MM.1S (cell line): Measurements from ENCODE around the gene CBX2.
A peak's percentile ranks its signal among the peaks of the same experiment; 100 is the strongest.
"Not testable (repeated sequence)": the region's sequence is repeated elsewhere in the genome, so short reads cannot be mapped to it uniquely, and the experiment has no call there.

Experiments used
- DNase-seq: peaks from one replicate; pipeline ENCODE4 v3.0.0-alpha.2; 2015
- H2AFZ ChIP-seq: fragments of 300-600 bp; sonication (generic); 2 replicates; pipeline ENCODE4 v1.6.0; 2016; ENCODE audit warnings: antibody characterized with exemption, low read length
- H3F3A ChIP-seq: fragments of 300-600 bp; sonication (generic); 2 replicates; pipeline ENCODE4 v1.6.1; 2016; ENCODE audit warnings: mild to moderate bottlenecking, antibody characterized with exemption, low read length, moderate library complexity, mixed read lengths; ENCODE audit not compliant: insufficient read depth
- H3K27ac ChIP-seq: fragments of 300-600 bp; sonication (generic); 2 replicates; pipeline ENCODE4 v1.5.1; 2016; ENCODE audit warnings: mild to moderate bottlenecking, low read length
- H3K27me3 ChIP-seq: fragments of 300-600 bp; sonication (generic); replicated peaks from 2 replicates; pipeline ENCODE4 v1.6.0; 2016; ENCODE audit warnings: low read length; ENCODE audit not compliant: insufficient read depth
- H3K36me3 ChIP-seq: fragments of 300-600 bp; sonication (generic); replicated peaks from 2 replicates; pipeline ENCODE4 v1.6.1; 2016; ENCODE audit warnings: mild to moderate bottlenecking, low read length, mixed read lengths; ENCODE audit not compliant: insufficient read depth
- H3K4me1 ChIP-seq: fragments of 300-600 bp; sonication (generic); 2 replicates; pipeline ENCODE4 v1.6.1; 2016; ENCODE audit warnings: low read length, mixed read lengths
- H3K4me2 ChIP-seq: fragments of 300-600 bp; sonication (generic); 2 replicates; pipeline ENCODE4 v1.6.0; 2016; ENCODE audit warnings: low read depth, low read length
- H3K4me3 ChIP-seq: fragments of 300-600 bp; sonication (generic); 2 replicates; pipeline ENCODE4 v1.5.1; 2016; ENCODE audit warnings: low read length, mixed read lengths
- H3K79me2 ChIP-seq: fragments of 300-600 bp; sonication (generic); 2 replicates; pipeline ENCODE4 v1.6.1; 2016; ENCODE audit warnings: mixed run types, low read length, mixed read lengths
- H3K9ac ChIP-seq: fragments of 300-600 bp; sonication (generic); 2 replicates; pipeline ENCODE4 v1.6.1; 2016; ENCODE audit warnings: low read length, mixed read lengths
- H3K9me2 ChIP-seq: fragments of 300-600 bp; sonication (generic); replicated peaks from 2 replicates; pipeline ENCODE4 v1.6.1; 2016; ENCODE audit warnings: mild to moderate bottlenecking, low read length, mixed read lengths; ENCODE audit not compliant: insufficient read depth
- H3K9me3 ChIP-seq: fragments of 300-600 bp; sonication (generic); replicated peaks from 2 replicates; pipeline ENCODE4 v1.6.1; 2016; ENCODE audit warnings: mild to moderate bottlenecking, low read length, mixed read lengths; ENCODE audit not compliant: insufficient read depth
- H4K20me1 ChIP-seq: fragments of 300-600 bp; sonication (generic); 2 replicates; pipeline ENCODE4 v1.6.1; 2016; ENCODE audit warnings: mild to moderate bottlenecking, low read length, moderate library complexity, mixed read lengths; ENCODE audit not compliant: insufficient read depth
- EZH2 ChIP-seq: fragments of 300-600 bp; sonication (generic); optimal IDR thresholded peaks from 2 replicates; pipeline ENCODE3; 2017; ENCODE audit warnings: low read depth, mild to moderate bottlenecking, antibody characterized with exemption, low read length, mixed read lengths
- EZH2phosphoT487 ChIP-seq: fragments of 300-600 bp; sonication (generic); IDR thresholded peaks from 2 replicates; pipeline ENCODE4 v1.6.1; 2018; ENCODE audit warnings: antibody characterized with exemption, low read length
- TF ChIP-seq, protein P1 (sequence below): fragments of 300-600 bp; sonication (generic); IDR thresholded peaks from 2 replicates; pipeline ENCODE4 v1.5.1; 2016; ENCODE audit warnings: antibody characterized with exemption, low read length, mixed read lengths

Gene CBX2

DNA sequence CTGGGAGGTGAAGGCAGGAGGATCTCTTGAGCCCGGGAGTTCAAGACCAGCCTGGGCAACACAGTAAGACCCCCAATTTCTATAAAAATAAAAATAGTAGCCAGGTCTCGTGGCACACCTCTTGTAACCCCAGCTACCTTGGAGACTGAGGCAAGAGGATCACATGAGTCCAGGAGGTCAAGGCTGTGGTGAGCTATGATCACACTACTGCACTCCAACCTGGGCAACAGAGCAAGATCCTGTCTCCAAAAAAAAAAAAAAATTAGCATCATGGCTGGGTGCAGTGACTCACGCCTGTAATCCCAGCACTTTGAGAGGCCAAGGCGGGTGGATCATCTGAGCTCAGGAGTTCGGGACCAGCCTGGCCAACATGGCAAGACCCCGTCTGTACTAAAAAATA, 6.7 kb upstream of the CBX2 start:
- Histone ChIP-seq H3K9ac (no peak overlapping the region), H3K27ac (no peak overlapping the region), H3K9me3 (no peaks in the 10 kb centered on the region), H3K4me1 (no peaks in the 10 kb centered on the region), H4K20me1 (no peaks in the 10 kb centered on the region), H2AFZ (no peak overlapping the region), H3K79me2 (no peaks in the 10 kb centered on the region), H3K27me3 (peaks cover 98% of the 10 kb centered on the region), H3F3A (no peaks in the 10 kb centered on the region), H3K4me2 (no peak overlapping the region), H3K36me3 (no peaks in the 10 kb centered on the region), H3K9me2 (no peaks in the 10 kb centered on the region), H3K4me3 (no peak overlapping the region)
- no peak for DNase-seq
- TF ChIP-seq, protein P1, sequence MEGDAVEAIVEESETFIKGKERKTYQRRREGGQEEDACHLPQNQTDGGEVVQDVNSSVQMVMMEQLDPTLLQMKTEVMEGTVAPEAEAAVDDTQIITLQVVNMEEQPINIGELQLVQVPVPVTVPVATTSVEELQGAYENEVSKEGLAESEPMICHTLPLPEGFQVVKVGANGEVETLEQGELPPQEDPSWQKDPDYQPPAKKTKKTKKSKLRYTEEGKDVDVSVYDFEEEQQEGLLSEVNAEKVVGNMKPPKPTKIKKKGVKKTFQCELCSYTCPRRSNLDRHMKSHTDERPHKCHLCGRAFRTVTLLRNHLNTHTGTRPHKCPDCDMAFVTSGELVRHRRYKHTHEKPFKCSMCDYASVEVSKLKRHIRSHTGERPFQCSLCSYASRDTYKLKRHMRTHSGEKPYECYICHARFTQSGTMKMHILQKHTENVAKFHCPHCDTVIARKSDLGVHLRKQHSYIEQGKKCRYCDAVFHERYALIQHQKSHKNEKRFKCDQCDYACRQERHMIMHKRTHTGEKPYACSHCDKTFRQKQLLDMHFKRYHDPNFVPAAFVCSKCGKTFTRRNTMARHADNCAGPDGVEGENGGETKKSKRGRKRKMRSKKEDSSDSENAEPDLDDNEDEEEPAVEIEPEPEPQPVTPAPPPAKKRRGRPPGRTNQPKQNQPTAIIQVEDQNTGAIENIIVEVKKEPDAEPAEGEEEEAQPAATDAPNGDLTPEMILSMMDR = no peak
- TF ChIP-seq EZH2 (no peak), EZH2phosphoT487 (no peak)

DNA sequence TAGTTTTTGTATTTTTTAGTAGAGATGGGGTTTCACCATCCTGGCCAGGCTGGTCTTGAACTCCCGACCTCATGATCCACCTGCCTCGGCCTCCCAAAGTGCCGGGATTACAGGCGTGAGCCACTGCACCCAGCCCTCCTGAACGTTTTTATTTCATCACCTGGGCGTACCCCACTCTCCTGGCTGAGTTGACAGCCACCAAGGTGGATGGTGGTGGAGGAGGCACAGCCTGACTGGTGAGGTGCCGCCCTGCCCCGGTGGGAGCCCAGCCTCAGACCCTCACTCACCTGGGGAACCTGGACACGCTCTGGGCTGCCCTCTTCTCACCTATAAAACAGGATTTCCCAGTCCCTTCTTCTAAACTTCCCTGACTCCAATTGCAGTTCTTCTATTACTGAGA, 5.2 kb upstream of the CBX2 start:
- not testable (repeated sequence) for H3K4me3 ChIP-seq, H3K9me2 ChIP-seq, H3K36me3 ChIP-seq, H3K4me2 ChIP-seq, H3K79me2 ChIP-seq, DNase-seq, H3F3A ChIP-seq, H4K20me1 ChIP-seq, H3K9ac ChIP-seq, H3K27ac ChIP-seq, H3K9me3 ChIP-seq, H3K4me1 ChIP-seq, H2AFZ ChIP-seq
- peaks cover 97% of the 10 kb centered on the region for H3K27me3 ChIP-seq
- 0 out of 2 replicates have a peak, but pooled peaks have one; percentile 1 for TF ChIP-seq EZH2phosphoT487

DNA sequence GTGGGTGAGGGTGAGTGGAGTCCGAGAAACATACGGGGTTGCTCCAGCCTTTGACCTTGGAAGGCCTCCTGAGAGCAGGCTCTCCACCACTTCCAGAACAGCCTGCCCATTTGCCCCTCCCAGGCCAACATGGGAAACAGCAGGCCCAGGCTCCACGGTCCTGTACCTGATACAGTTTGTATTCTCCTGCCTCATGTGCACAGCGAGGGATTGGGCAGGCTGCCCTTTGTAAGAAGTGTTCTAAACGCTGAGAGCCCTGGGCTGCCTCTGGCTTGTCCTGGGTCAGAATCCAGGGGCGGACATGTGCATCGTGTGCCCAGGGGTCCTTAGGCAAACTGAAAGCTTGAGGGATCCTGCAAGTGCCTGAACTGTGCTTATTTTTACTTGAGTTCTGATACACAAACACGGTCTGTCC, 3.4 kb upstream of the CBX2 start:
- H3K9me3 ChIP-seq = no peaks in the 10 kb centered on the region
- TF ChIP-seq EZH2 (no peak), EZH2phosphoT487 (no peak)
- TF ChIP-seq, protein P1 = no peak
- H3F3A ChIP-seq = no peaks in the 10 kb centered on the region
- no peaks in the 10 kb centered on the region for H3K36me3 ChIP-seq
- DNase-seq = no peak
- H3K79me2 ChIP-seq = no peaks in the 10 kb centered on the region
- H3K27ac ChIP-seq = no peak overlapping the region
- H2AFZ ChIP-seq = no peak overlapping the region
- H3K9me2 ChIP-seq = no peaks in the 10 kb centered on the region
- no peak overlapping the region for H3K9ac ChIP-seq
- H3K4me2 ChIP-seq = no peak overlapping the region
- no peak overlapping the region for H3K4me3 ChIP-seq
- H3K4me1 ChIP-seq = 0 out of 2 replicates have a peak, but pooled peaks cover 6% of the 10 kb centered on the region
- no peaks in the 10 kb centered on the region for H4K20me1 ChIP-seq
- H3K27me3 ChIP-seq = peaks cover 91% of the 10 kb centered on the region

DNA sequence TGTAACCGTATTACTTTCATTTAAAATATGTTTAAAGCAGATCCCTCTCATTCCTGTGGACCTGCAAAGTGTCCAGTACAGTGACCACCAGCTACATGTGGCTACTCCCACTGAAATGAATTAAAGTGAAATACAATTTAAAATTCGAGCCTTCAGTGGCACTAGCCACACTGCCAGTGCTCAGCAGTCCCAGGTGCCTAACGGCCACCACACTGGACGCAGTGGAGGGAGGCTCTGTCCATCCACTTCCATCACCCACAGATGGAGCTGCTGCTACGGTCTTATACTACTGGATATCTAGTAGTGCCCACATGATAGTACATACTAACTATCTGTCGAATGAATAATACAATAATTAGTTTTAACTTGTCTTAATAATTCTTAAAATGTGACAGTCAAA, 2.3 kb upstream of the CBX2 start:
- TF ChIP-seq EZH2 (no peak), EZH2phosphoT487 (no peak; the same call in 1 of the 2 replicates)
- TF ChIP-seq, protein P1 = no peak
- H3K27me3 ChIP-seq = peaks cover 91% of the 10 kb centered on the region
- no peak overlapping the region for H2AFZ ChIP-seq
- H3K9me2 ChIP-seq = no peaks in the 10 kb centered on the region
- no peaks in the 10 kb centered on the region for H3K79me2 ChIP-seq
- H4K20me1 ChIP-seq = no peaks in the 10 kb centered on the region
- H3K4me1 ChIP-seq = 0 out of 2 replicates have a peak, but pooled peaks cover 6% of the 10 kb centered on the region
- no peak overlapping the region for H3K4me2 ChIP-seq
- H3K9ac ChIP-seq = no peak overlapping the region
- H3K27ac ChIP-seq = no peak overlapping the region
- no peaks in the 10 kb centered on the region for H3K9me3 ChIP-seq
- no peak for DNase-seq
- H3K36me3 ChIP-seq = no peaks in the 10 kb centered on the region
- no peak overlapping the region for H3K4me3 ChIP-seq
- H3F3A ChIP-seq = no peaks in the 10 kb centered on the region
